Panc1 (cell line): Measurements from ENCODE around the gene CMTM3. TPM values are rescaled to one million over a fixed set of nuclear protein-coding genes. Genes with fewer than 3 reads are reported as not detected.

Source experiments
- ATAC-seq: fragments of 200-7000 bp; cut with Tn5 transposase; 2 replicates; pipeline ENCODE4 v1.9.1; 2020; ENCODE audit warnings: mild to moderate bottlenecking, moderate library complexity
- BruUV-seq: library from RNA; stranded (reverse); fragments of 400-500 nt; replicated peaks from 2 replicates; lab custom pipeline; 2021; lab: Mats Ljungman, UMichigan
- CTCF ChIA-PET: fragments of 300-600 bp; sonication (Branson Sonifier 250); formaldehyde crosslinking; loops from one replicate; lab custom pipeline; 2022; ENCODE audit warnings: antibody characterized with exemption; lab: Charles Lee
- POLR2A ChIA-PET: fragments of 300-600 bp; sonication (Branson Sonifier 250); formaldehyde crosslinking; loops from one replicate; lab custom pipeline; 2022; ENCODE audit warnings: antibody characterized with exemption; lab: Charles Lee
- DNase-seq: peaks from one replicate; pipeline ENCODE4 v3.0.0-alpha.2; 2010; ENCODE audit warnings: low read depth, low spot score
- H3K27ac ChIP-seq: 2 replicates; pipeline ENCODE4 v1.5.1; 2011; ENCODE audit warnings: mild to moderate bottlenecking, low read length, inconsistent platforms
- H3K27me3 ChIP-seq: fragments of 200-500 bp; sonication (Bioruptor generic); 2 replicates; pipeline ENCODE4 v1.6.0; 2014; ENCODE audit warnings: low read length, inconsistent platforms; ENCODE audit not compliant: control insufficient read depth, insufficient read depth
- H3K36me3 ChIP-seq: fragments of 200-500 bp; sonication (Bioruptor generic); 2 replicates; pipeline ENCODE4 v1.5.1; 2014; ENCODE audit warnings: inconsistent platforms, mild to moderate bottlenecking, low read length, moderate library complexity; ENCODE audit not compliant: control insufficient read depth, insufficient read depth
- H3K4me1 ChIP-seq: 2 replicates; pipeline ENCODE4 v1.5.1; 2011; ENCODE audit warnings: inconsistent platforms, mild to moderate bottlenecking, low read length, moderate library complexity; ENCODE audit not compliant: control insufficient read depth, insufficient read depth
- H3K4me3 ChIP-seq, 2 experiments: 2 replicates each; pipeline ENCODE4 v1.5.1; 2011 to 2012; ENCODE audit warnings: low read depth in 2 of 2, low read length in 2 of 2, mild to moderate bottlenecking in 2 of 2, inconsistent platforms in 1 of 2, moderate library complexity in 1 of 2
- H3K9me3 ChIP-seq: fragments of 200-500 bp; sonication (Bioruptor generic); 2 replicates; pipeline ENCODE4 v1.5.1; 2014; ENCODE audit warnings: low read depth, mild to moderate bottlenecking, inconsistent platforms, low read length, moderate library complexity; ENCODE audit not compliant: control insufficient read depth, insufficient read depth
- POLR2AphosphoS5 ChIP-seq: IDR thresholded peaks from 2 replicates; pipeline ENCODE4 v1.6.1; 2012; ENCODE audit warnings: mild to moderate bottlenecking, low read depth, low read length, moderate library complexity
- SIN3A ChIP-seq: IDR thresholded peaks from 2 replicates; pipeline ENCODE4 v1.6.1; 2012; ENCODE audit warnings: low read depth, mild to moderate bottlenecking, low read length, moderate library complexity, borderline replicate concordance; ENCODE audit not compliant: insufficient read depth
- TCF7L2 ChIP-seq: IDR thresholded peaks from 2 replicates; pipeline ENCODE4 v1.6.1; 2011; ENCODE audit warnings: mild to moderate bottlenecking, low read depth, low read length, inconsistent platforms
- in situ Hi-C: cut with HindIII; loops from 2 replicates; pipeline ENCODE4 v1.10.0; 2016; ENCODE audit warnings: low sequenced_read_pairs, low pct_unique_long_range_greater_than_20kb
- intact Hi-C: fragments of 100-400 bp; cut with micrococcal nuclease; formaldehyde crosslinking; loops from one replicate; pipeline ENCODE4 v1.10.0; 2022; ENCODE audit not compliant: unreplicated experiment
- total RNA-seq: library from RNA; stranded (reverse); gene quantifications from one replicate; pipeline ENCODE4 v1.2.1, GENCODE V29; 2021; ENCODE audit not compliant: unreplicated experiment
- TF ChIP-seq, protein P1 (sequence below): fragments of 450-650 bp; IDR thresholded peaks from 2 replicates; pipeline ENCODE4 v1.5.1; 2017; ENCODE audit warnings: mild to moderate bottlenecking
- TF ChIP-seq, protein P2 (sequence below), 2 experiments: IDR thresholded peaks; 2 replicates each; pipeline ENCODE4 v1.6.1; 2011 to 2012; ENCODE audit warnings: low read depth in 2 of 2, control low read depth in 1 of 2, low read length in 1 of 2, mild to moderate bottlenecking in 1 of 2, moderate library complexity in 1 of 2; ENCODE audit not compliant: insufficient read depth in 1 of 2

Gene CMTM3
- total RNA-seq, 1 experiment from 2014 or later = 45.8 TPM

DNA sequence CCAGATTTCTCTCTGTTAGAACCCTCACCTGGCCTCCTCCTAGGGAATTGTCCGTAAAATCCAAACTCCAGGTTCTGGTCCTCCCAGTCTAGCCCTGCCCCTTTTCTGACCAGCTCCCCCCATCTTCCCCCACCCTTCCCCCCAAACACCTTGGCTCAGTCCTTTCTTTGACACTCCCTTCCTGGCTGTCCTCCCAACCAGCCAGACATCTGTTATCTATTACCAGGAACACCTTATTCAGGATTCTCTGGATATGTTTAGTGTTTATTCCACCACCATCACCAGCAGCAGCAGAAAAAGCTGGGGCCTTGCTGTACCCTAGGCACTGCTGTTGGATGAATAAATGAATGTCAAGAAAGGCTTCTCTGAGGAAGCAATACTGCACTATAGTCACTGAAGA lies 4.0 kb upstream of the CMTM3 start:
- ATAC-seq = no peak

GRCh38 chr16:66601471-66601870 lies 3.0 kb upstream of the CMTM3 start:
- TF ChIP-seq SIN3A = no peak
- no peak for TF ChIP-seq TCF7L2
- TF ChIP-seq, protein P1, sequence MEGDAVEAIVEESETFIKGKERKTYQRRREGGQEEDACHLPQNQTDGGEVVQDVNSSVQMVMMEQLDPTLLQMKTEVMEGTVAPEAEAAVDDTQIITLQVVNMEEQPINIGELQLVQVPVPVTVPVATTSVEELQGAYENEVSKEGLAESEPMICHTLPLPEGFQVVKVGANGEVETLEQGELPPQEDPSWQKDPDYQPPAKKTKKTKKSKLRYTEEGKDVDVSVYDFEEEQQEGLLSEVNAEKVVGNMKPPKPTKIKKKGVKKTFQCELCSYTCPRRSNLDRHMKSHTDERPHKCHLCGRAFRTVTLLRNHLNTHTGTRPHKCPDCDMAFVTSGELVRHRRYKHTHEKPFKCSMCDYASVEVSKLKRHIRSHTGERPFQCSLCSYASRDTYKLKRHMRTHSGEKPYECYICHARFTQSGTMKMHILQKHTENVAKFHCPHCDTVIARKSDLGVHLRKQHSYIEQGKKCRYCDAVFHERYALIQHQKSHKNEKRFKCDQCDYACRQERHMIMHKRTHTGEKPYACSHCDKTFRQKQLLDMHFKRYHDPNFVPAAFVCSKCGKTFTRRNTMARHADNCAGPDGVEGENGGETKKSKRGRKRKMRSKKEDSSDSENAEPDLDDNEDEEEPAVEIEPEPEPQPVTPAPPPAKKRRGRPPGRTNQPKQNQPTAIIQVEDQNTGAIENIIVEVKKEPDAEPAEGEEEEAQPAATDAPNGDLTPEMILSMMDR = no peak
- TF ChIP-seq POLR2AphosphoS5 = no peak
- TF ChIP-seq, protein P2, sequence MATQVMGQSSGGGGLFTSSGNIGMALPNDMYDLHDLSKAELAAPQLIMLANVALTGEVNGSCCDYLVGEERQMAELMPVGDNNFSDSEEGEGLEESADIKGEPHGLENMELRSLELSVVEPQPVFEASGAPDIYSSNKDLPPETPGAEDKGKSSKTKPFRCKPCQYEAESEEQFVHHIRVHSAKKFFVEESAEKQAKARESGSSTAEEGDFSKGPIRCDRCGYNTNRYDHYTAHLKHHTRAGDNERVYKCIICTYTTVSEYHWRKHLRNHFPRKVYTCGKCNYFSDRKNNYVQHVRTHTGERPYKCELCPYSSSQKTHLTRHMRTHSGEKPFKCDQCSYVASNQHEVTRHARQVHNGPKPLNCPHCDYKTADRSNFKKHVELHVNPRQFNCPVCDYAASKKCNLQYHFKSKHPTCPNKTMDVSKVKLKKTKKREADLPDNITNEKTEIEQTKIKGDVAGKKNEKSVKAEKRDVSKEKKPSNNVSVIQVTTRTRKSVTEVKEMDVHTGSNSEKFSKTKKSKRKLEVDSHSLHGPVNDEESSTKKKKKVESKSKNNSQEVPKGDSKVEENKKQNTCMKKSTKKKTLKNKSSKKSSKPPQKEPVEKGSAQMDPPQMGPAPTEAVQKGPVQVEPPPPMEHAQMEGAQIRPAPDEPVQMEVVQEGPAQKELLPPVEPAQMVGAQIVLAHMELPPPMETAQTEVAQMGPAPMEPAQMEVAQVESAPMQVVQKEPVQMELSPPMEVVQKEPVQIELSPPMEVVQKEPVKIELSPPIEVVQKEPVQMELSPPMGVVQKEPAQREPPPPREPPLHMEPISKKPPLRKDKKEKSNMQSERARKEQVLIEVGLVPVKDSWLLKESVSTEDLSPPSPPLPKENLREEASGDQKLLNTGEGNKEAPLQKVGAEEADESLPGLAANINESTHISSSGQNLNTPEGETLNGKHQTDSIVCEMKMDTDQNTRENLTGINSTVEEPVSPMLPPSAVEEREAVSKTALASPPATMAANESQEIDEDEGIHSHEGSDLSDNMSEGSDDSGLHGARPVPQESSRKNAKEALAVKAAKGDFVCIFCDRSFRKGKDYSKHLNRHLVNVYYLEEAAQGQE (IDR thresholded peaks at IDR 0.05; ENCODE audit: insufficient read depth in 1 of 2, low read depth in 2 of 2, low read length in 1 of 2) = no peak
- no peak overlapping the region for H3K27ac ChIP-seq
- DNase-seq (no peak), ATAC-seq (no peak)
- peaks cover 9% of the 10 kb centered on the region for H3K4me1 ChIP-seq
- H3K36me3 ChIP-seq = no peaks in the 10 kb centered on the region; the same call in 1 of the 2 replicates
- ChIA-PET POLR2A (no interaction called here), CTCF (no interaction called here)
- intact Hi-C loops (loop anchor here (10.0 kb wide), 1 partner anchor 197 kb away; no protein-coding TSS in a partner anchor), in situ Hi-C loops (no loop called here)
- H3K9me3 ChIP-seq = no peaks in the 10 kb centered on the region
- H3K27me3 ChIP-seq = no peaks in the 10 kb centered on the region
- H3K4me3 ChIP-seq = no peak overlapping the region
- no TSS peak for BruUV-seq

More for the DNA sequence above, 4.0 kb upstream of the CMTM3 start:
- in situ Hi-C loops = no loop called here
- ChIA-PET POLR2A (interaction anchor here (0.7 kb wide), 1 partner anchor 1761 kb away, joined by 3 read pairs; no protein-coding TSS in a partner anchor), CTCF (no interaction called here)
- Histone ChIP-seq H3K27ac (no peak overlapping the region), H3K27me3 (no peaks in the 10 kb centered on the region), H3K36me3 (no peaks in the 10 kb centered on the region; the same call in 1 of the 2 replicates), H3K4me1 (0 out of 2 replicates have a peak, but pooled peaks cover 2% of the 10 kb centered on the region), H3K9me3 (no peaks in the 10 kb centered on the region), H3K4me3 (no peak overlapping the region)
- BruUV-seq = no TSS peak
- DNase-seq = no peak
- TF ChIP-seq TCF7L2 (no peak), SIN3A (no peak)
- TF ChIP-seq, protein P1 = no peak
- TF ChIP-seq, protein P2 (IDR thresholded peaks at IDR 0.05; ENCODE audit: insufficient read depth in 1 of 2, low read depth in 2 of 2, low read length in 1 of 2) = no peak
- intact Hi-C loops = loop anchor here (10.0 kb wide), 1 partner anchor 196 kb away; no protein-coding TSS in a partner anchor
